Measurements from ENCODE around the gene CABLES2.

GRCh38 chr20:62370115-62370806 lies 36.8 kb downstream of the CABLES2 start:
- TF ChIP-seq ZNF407 (IDR thresholded peaks at IDR 0.05; ENCODE audit: low read depth), result no peak
- no peak for TF ChIP-seq TCF7L2 (IDR thresholded peaks at IDR 0.05; ENCODE audit: low read depth, low read length)
- no peak for TF ChIP-seq BHLHE40 (IDR thresholded peaks at IDR 0.05; ENCODE audit: low read length)
- TF ChIP-seq MEF2A (IDR thresholded peaks at IDR 0.05; ENCODE audit: control insufficient read depth, low read depth, low read length), result no peak
- TF ChIP-seq PHB2 (IDR thresholded peaks at IDR 0.05; ENCODE audit: low read depth), result no peak
- no peak for TF ChIP-seq CTCF (IDR thresholded peaks at IDR 0.05 in 2 of 3, conservative IDR thresholded peaks at IDR 0.05 in 1 of 3; ENCODE audit: insufficient read depth in 2 of 3, low read depth in 1 of 3, low read length in 3 of 3)
- TF ChIP-seq ELF1 (tag; IDR thresholded peaks at IDR 0.05), result no peak

Data from K562 (cell line).